ENCODE measurements around the gene SH2D5.

- TF ChIP-seq CTCF (IDR thresholded peaks at IDR 0.05; ENCODE audit: poor library complexity, severe bottlenecking): no peak
- TF ChIP-seq EZH2 (IDR thresholded peaks at IDR 0.05; ENCODE audit: borderline replicate concordance, insufficient read depth, low read length, poor library complexity, severe bottlenecking): no peak
- no peak for TF ChIP-seq EP300 (conservative IDR thresholded peaks at IDR 0.05; ENCODE audit: poor library complexity, severe bottlenecking)
- no peak for TF ChIP-seq SMC3 (conservative IDR thresholded peaks at IDR 0.05; ENCODE audit: poor library complexity)
- no peak for TF ChIP-seq RAD21 (conservative IDR thresholded peaks at IDR 0.05)
Observed at GRCh38 chr1:20701847-20702246, 30.7 kb downstream of the SH2D5 start.
